GM23248 (cell line): Measurements from ENCODE around the gene FUT8. TPM values are rescaled to one million over a fixed set of nuclear protein-coding genes. Genes with fewer than 3 reads are reported as not detected.

Experiments
- DNase-seq: peaks from one replicate; pipeline ENCODE4 v3.0.0-alpha.2; 2015
- H2AFZ ChIP-seq: fragments of 200-600 bp; sonication (generic); 2 replicates; pipeline ENCODE4 v1.6.1; 2016; ENCODE audit warnings: antibody characterized with exemption
- H3F3A ChIP-seq: fragments of 200-600 bp; sonication (generic); 2 replicates; pipeline ENCODE4 v1.6.1; 2016; ENCODE audit warnings: mild to moderate bottlenecking, antibody characterized with exemption, mixed run types; ENCODE audit not compliant: insufficient read depth
- H3K27ac ChIP-seq: fragments of 200-600 bp; sonication (generic); 2 replicates; pipeline ENCODE4 v1.5.1; 2016; ENCODE audit warnings: mild to moderate bottlenecking
- H3K27me3 ChIP-seq: fragments of 200-600 bp; sonication (generic); replicated peaks from 2 replicates; pipeline ENCODE4 v1.6.1; 2016; ENCODE audit warnings: mild to moderate bottlenecking; ENCODE audit not compliant: insufficient read depth
- H3K36me3 ChIP-seq: fragments of 200-600 bp; sonication (generic); 2 replicates; pipeline ENCODE4 v1.6.1; 2016; ENCODE audit warnings: low read depth, mild to moderate bottlenecking
- H3K4me1 ChIP-seq: fragments of 200-600 bp; sonication (generic); 2 replicates; pipeline ENCODE4 v1.6.1; 2016; ENCODE audit warnings: mild to moderate bottlenecking; ENCODE audit not compliant: insufficient read depth
- H3K4me2 ChIP-seq: fragments of 200-600 bp; sonication (generic); one replicate; pipeline ENCODE4 v1.6.1; 2016; ENCODE audit warnings: mild to moderate bottlenecking; ENCODE audit not compliant: unreplicated experiment
- H3K4me3 ChIP-seq: fragments of 200-600 bp; sonication (generic); 2 replicates; pipeline ENCODE4 v1.5.1; 2016; ENCODE audit warnings: mild to moderate bottlenecking
- H3K79me2 ChIP-seq: fragments of 200-600 bp; sonication (generic); 2 replicates; pipeline ENCODE4 v1.6.1; 2016; ENCODE audit warnings: mild to moderate bottlenecking; ENCODE audit not compliant: insufficient read depth
- H3K9ac ChIP-seq: fragments of 200-600 bp; sonication (generic); 2 replicates; pipeline ENCODE4 v1.6.1; 2016; ENCODE audit warnings: mild to moderate bottlenecking
- H3K9me2 ChIP-seq: fragments of 200-600 bp; sonication (generic); 2 replicates; pipeline ENCODE4 v1.6.1; 2016; ENCODE audit warnings: mixed run types, mild to moderate bottlenecking, moderate library complexity; ENCODE audit not compliant: insufficient read depth
- H3K9me3 ChIP-seq: fragments of 200-600 bp; sonication (generic); one replicate; pipeline ENCODE4 v1.6.1; 2017; ENCODE audit warnings: low read depth
- H4K20me1 ChIP-seq: fragments of 200-600 bp; sonication (generic); 2 replicates; pipeline ENCODE4 v1.6.0; 2016; ENCODE audit not compliant: insufficient read depth
- EZH2 ChIP-seq: fragments of 200-600 bp; sonication (generic); IDR thresholded peaks from 2 replicates; pipeline ENCODE4 v1.6.1; 2018; ENCODE audit warnings: antibody characterized with exemption, mild to moderate bottlenecking; ENCODE audit not compliant: insufficient read depth, poor library complexity, severe bottlenecking
- EZH2phosphoT487 ChIP-seq: fragments of 200-600 bp; sonication (generic); IDR thresholded peaks from 2 replicates; pipeline ENCODE4 v1.6.1; 2018; ENCODE audit warnings: antibody characterized with exemption, moderate library complexity, mild to moderate bottlenecking, low read depth; ENCODE audit not compliant: insufficient read depth
- WGBS, 2 experiments: methylation state at CpG; one replicate each; pipeline ENCODE4 v1.1.6; 2015 to 2017; ENCODE audit warnings: low lambda C conversion rate in 2 of 2, low coverage in 1 of 2; ENCODE audit errors: missing lambda C conversion rate in 2 of 2; 5-methylcytosine and 5-hydroxymethylcytosine counted together
- in situ Hi-C: fragments of 300-500 bp; cut with MboI; formaldehyde crosslinking; loops from 2 replicates; pipeline ENCODE4 v1.15.0; 2020
- polyA plus RNA-seq: library from polyadenylated mRNA; unstranded; fragments of >200 nt; fragmentation: Nextera tagmentation; extraction: Ambion mirVana; gene quantifications from 2 replicates; pipeline ENCODE4 v1.2.1, GENCODE V29; 2016
- total RNA-seq: library from RNA; depleted of rRNA; stranded (reverse); fragments of >200 nt; shearing (Covaris generic); gene quantifications from 2 replicates; pipeline ENCODE4 v1.2.3, GENCODE V29; 2014

FUT8 gene
- total and polyA plus RNA-seq, 2 experiments from 2014 or later, result 40.0 to 60.6 TPM

GRCh38 chr14:65549429-65549828 lies 136.9 kb downstream of the FUT8 start:
- Histone ChIP-seq H3K27ac (no peak overlapping the region), H3K4me2 (no peak overlapping the region), H3K4me3 (no peak overlapping the region), H3K9me2 (no peaks in the 10 kb centered on the region), H3K36me3 (no peaks in the 10 kb centered on the region), H3K27me3 (no peaks in the 10 kb centered on the region), H2AFZ (no peak overlapping the region), H3K9me3 (no peaks in the 10 kb centered on the region), H4K20me1 (no peaks in the 10 kb centered on the region), H3F3A (no peaks in the 10 kb centered on the region), H3K9ac (no peak overlapping the region), H3K4me1 (no peaks in the 10 kb centered on the region), H3K79me2 (peaks cover 86% of the 10 kb centered on the region)
- in situ Hi-C loops, result no loop called here
- no peak for TF ChIP-seq EZH2phosphoT487
- no peak for TF ChIP-seq EZH2
- no peak for DNase-seq
- 86 to 92% methylated on average over 2 of the region's 2 CpGs for WGBS, 2 experiments

DNA sequence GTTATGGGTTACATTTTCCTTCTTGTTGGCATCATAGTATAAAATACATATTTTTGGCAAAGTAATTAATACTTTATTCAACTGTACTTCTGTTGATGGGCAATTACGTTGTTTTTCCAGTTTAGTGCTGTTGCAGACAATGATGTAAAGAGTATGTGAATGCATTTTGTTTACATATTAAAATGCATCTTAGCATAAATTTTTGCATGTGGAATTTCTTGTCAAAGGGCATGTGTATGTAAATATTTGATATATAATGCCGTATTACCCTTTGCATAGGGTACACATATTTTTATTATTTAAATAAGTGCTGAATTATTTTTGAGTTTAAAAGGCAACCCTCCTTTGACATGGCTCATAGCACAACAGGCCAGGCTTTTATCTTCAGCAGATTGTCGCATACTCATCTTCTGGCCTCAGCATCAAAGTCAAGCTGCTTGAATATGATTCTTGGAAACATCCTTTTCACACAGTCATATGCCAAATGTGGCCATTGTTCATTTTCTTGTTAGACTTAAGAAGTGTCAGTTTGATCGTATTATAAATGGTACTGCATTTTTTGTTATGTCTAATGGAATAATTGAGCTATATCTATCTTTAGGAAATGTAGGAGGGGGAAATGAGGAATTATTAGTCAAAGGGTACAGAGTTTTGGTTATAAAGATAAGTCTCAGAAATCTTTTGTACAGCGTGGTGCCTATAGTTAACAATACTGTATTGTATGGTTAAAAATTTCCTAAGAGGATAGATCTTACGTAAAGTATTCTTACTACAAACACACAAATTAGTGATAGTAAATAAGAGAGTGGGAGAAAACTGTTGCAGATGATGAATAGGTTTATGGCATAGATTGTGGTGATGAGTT lies 138.5 kb downstream of the FUT8 start:
- H3K27ac ChIP-seq, result no peak overlapping the region
- no peaks in the 10 kb centered on the region for H3K9me3 ChIP-seq
- H3K9ac ChIP-seq, result no peak overlapping the region
- in situ Hi-C loops, result no loop called here
- no peaks in the 10 kb centered on the region for H3K4me1 ChIP-seq
- H3K4me3 ChIP-seq, result no peak overlapping the region
- no peak for DNase-seq
- TF ChIP-seq EZH2phosphoT487 (no peak), EZH2 (no peak)
- H3F3A ChIP-seq, result no peaks in the 10 kb centered on the region
- H4K20me1 ChIP-seq, result no peaks in the 10 kb centered on the region
- no peak overlapping the region for H2AFZ ChIP-seq
- WGBS, 2 experiments, result 79 to 82% methylated on average over 6 of the region's 6 CpGs
- no peaks in the 10 kb centered on the region for H3K36me3 ChIP-seq
- H3K27me3 ChIP-seq, result no peaks in the 10 kb centered on the region
- no peak overlapping the region for H3K4me2 ChIP-seq
- peaks cover 86% of the 10 kb centered on the region for H3K79me2 ChIP-seq
- H3K9me2 ChIP-seq, result no peaks in the 10 kb centered on the region

DNA sequence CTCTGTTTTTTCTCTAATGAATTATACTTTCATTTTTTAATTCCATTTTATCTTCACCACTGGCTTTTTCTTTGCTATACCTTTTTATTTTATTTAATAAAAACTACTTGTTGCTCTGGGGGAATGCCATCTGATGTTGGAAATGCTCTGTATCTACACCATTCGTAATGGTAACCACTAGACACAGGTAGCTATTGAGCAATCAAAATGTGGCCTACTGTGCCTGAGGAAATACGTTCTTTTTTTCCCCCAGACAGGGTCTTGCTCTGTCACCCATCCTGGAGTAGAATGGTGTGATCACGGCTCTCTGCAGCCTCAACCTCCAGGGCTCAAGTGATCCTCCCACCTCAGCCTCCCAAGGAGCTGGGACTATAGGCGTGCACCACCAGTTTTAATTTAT lies 140.2 kb downstream of the FUT8 start:
- Histone ChIP-seq H3K9ac (no peak overlapping the region), H3K79me2 (peaks cover 87% of the 10 kb centered on the region), H3K4me3 (no peak overlapping the region), H3K36me3 (no peaks in the 10 kb centered on the region), H2AFZ (no peak overlapping the region), H3K9me2 (no peaks in the 10 kb centered on the region), H3K4me2 (no peak overlapping the region), H3K27ac (no peak overlapping the region), H3K9me3 (no peaks in the 10 kb centered on the region), H3K4me1 (no peaks in the 10 kb centered on the region), H3F3A (no peaks in the 10 kb centered on the region), H4K20me1 (no peaks in the 10 kb centered on the region), H3K27me3 (no peaks in the 10 kb centered on the region)
- no peak for DNase-seq
- TF ChIP-seq EZH2 (no peak), EZH2phosphoT487 (no peak)
- in situ Hi-C loops, result no loop called here
- 97% methylated on average over 4 of the region's 4 CpGs for WGBS, 2 experiments

DNA sequence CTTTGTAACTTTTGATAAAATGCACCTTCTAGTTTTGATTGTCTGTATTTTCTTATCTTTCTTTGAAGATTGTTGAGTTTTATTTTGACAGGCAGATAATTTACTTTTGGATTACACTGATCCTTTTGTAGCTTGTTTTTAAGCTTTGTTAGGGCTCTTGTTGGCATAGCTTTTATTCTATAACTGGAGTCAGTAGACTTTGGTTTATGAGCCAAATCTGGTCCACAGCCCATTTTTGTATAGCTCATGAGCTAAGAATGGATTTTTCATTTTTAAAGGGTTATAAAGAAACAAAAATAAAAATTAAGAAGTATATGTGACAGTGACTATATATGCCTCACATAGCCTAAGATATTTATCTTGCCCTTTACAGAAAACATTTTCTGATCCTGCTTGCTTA lies 142.3 kb downstream of the FUT8 start:
- H3K9me2 ChIP-seq, result no peaks in the 10 kb centered on the region
- no peak overlapping the region for H3K9ac ChIP-seq
- H3F3A ChIP-seq, result no peaks in the 10 kb centered on the region
- H3K79me2 ChIP-seq, result peaks cover 95% of the 10 kb centered on the region
- no peaks in the 10 kb centered on the region for H3K27me3 ChIP-seq
- H3K27ac ChIP-seq, result no peak overlapping the region
- in situ Hi-C loops, result no loop called here
- no peaks in the 10 kb centered on the region for H3K4me1 ChIP-seq
- H3K9me3 ChIP-seq, result no peaks in the 10 kb centered on the region
- H2AFZ ChIP-seq, result no peak overlapping the region
- H4K20me1 ChIP-seq, result no peaks in the 10 kb centered on the region
- no peaks in the 10 kb centered on the region for H3K36me3 ChIP-seq
- H3K4me2 ChIP-seq, result no peak overlapping the region
- DNase-seq, result no peak
- no peak overlapping the region for H3K4me3 ChIP-seq
- TF ChIP-seq EZH2phosphoT487 (no peak), EZH2 (no peak)
